Measurements from ENCODE around the gene UST. TPM values are rescaled to one million over a fixed set of nuclear protein-coding genes. Genes with fewer than 3 reads are reported as not detected.

The UST gene
- total RNA-seq, 1 donor: 36.1 TPM

GRCh38 chr6:149065121-149065520 is 318.3 kb downstream of the UST start:
- DNase-seq (ENCODE audit: low read depth): peak; percentile 44
- no peak overlapping the region for H3K4me3 ChIP-seq (ENCODE audit: low read depth, low read length)
- no peak for TF ChIP-seq CTCF (IDR thresholded peaks at IDR 0.05; ENCODE audit: insufficient read depth, low read length)

GRCh38 chr6:149065658-149066556 is 319.1 kb downstream of the UST start:
- H3K4me3 ChIP-seq (ENCODE audit: low read depth, low read length): no peak overlapping the region
- no peak for TF ChIP-seq CTCF (IDR thresholded peaks at IDR 0.05; ENCODE audit: insufficient read depth, low read length)
- DNase-seq (ENCODE audit: low read depth): peak; percentile 63

- H3K4me3 ChIP-seq (ENCODE audit: low read depth, low read length): no peak overlapping the region
- TF ChIP-seq CTCF (IDR thresholded peaks at IDR 0.05; ENCODE audit: insufficient read depth, low read length): no peak
- DNase-seq (ENCODE audit: low read depth): no peak
These were observed 325.2 kb downstream of the UST start for GRCh38 chr6:149071997-149072396.

- no peak for TF ChIP-seq CTCF (IDR thresholded peaks at IDR 0.05; ENCODE audit: insufficient read depth, low read length)
- DNase-seq (ENCODE audit: low read depth): no peak
- no peak overlapping the region for H3K4me3 ChIP-seq (ENCODE audit: low read depth, low read length)
These were observed 328.0 kb downstream of the UST start for GRCh38 chr6:149074832-149075258.

GRCh38 chr6:149075616-149076354 is 329.0 kb downstream of the UST start:
- H3K4me3 ChIP-seq (ENCODE audit: low read depth, low read length): no peak overlapping the region
- peak; percentile 63 for DNase-seq (ENCODE audit: low read depth)
- no peak for TF ChIP-seq CTCF (IDR thresholded peaks at IDR 0.05; ENCODE audit: insufficient read depth, low read length)

GRCh38 chr6:149076355-149076734 is 329.5 kb downstream of the UST start:
- H3K4me3 ChIP-seq (ENCODE audit: low read depth, low read length): no peak overlapping the region
- no peak for TF ChIP-seq CTCF (IDR thresholded peaks at IDR 0.05; ENCODE audit: insufficient read depth, low read length)
- no peak for DNase-seq (ENCODE audit: low read depth)

Data from fibroblast of the aortic adventitia (primary cell).